HL-60 (cell line): ENCODE measurements around the gene STXBP5L.

ENCODE experiments used
- DNase-seq, 2 experiments: peaks; one replicate each; pipeline ENCODE4 v3.0.0-alpha.2; 2010 to 2020; ENCODE audit warnings: low read depth in 1 of 2, low spot score in 1 of 2
- H3K27ac ChIP-seq: fragments of 250-450 bp; sonication (Bioruptor Pico); replicated peaks from 2 replicates; pipeline ENCODE4 v1.5.1; 2020; ENCODE audit warnings: mild to moderate bottlenecking, moderate library complexity
- H3K27me3 ChIP-seq: fragments of 250-450 bp; sonication (Bioruptor Pico); 2 replicates; pipeline ENCODE4 v1.5.1; 2021; ENCODE audit warnings: mild to moderate bottlenecking, moderate library complexity; ENCODE audit not compliant: insufficient read depth, poor library complexity, severe bottlenecking
- H3K4me3 ChIP-seq: replicated peaks from 2 replicates; pipeline ENCODE4 v1.5.1; 2011; ENCODE audit warnings: mild to moderate bottlenecking, control low read depth, low read length; ENCODE audit not compliant: insufficient read depth
- GABPA ChIP-seq: IDR thresholded peaks from 2 replicates; pipeline ENCODE4 v1.6.1; 2012; ENCODE audit warnings: low read depth
- POLR2AphosphoS5 ChIP-seq: IDR thresholded peaks from 2 replicates; pipeline ENCODE4 v1.6.1; 2012; ENCODE audit warnings: low read depth
- REST ChIP-seq: IDR thresholded peaks from 2 replicates; pipeline ENCODE4 v1.6.1; 2012; ENCODE audit warnings: low read depth; ENCODE audit not compliant: insufficient replicate concordance
- SPI1 ChIP-seq: IDR thresholded peaks from 2 replicates; pipeline ENCODE4 v1.6.1; 2012; ENCODE audit warnings: low read depth, mild to moderate bottlenecking, borderline replicate concordance
- TF ChIP-seq, protein P1 (sequence below): IDR thresholded peaks from one replicate; pipeline ENCODE4 v1.5.1; 2011; ENCODE audit warnings: low read length, control low read depth, inconsistent platforms; ENCODE audit not compliant: insufficient read depth

STXBP5L gene

GRCh38 chr3:120983321-120983665, 75.3 kb downstream of the STXBP5L start:
- no peak for TF ChIP-seq GABPA
- TF ChIP-seq SPI1, result no peak
- TF ChIP-seq POLR2AphosphoS5, result no peak
- DNase-seq, result no peak
- Histone ChIP-seq H3K27me3 (no peaks in the 10 kb centered on the region), H3K27ac (no peak overlapping the region), H3K4me3 (no peak overlapping the region)

DNA sequence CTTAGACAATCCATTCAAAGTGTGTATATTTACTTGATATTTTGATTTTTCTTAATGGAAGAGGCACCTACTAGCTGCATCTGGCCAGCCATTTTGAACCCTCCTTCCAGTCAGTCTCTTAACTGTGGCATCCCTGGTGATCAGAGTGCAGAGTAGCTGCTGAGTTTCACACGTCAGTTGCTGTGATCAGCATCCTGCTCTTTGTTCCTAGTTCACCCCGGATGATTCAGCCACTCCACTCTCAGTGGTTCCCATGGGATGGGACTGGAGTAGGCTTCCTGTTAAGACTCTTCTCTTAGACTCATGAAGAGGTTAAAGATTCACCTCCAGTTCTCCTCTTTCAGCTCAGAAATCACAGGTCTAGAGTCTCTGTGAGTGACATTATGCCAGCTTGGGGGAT, 75.8 kb downstream of the STXBP5L start:
- no peak for TF ChIP-seq REST
- H3K27me3 ChIP-seq, result no peaks in the 10 kb centered on the region
- H3K4me3 ChIP-seq, result no peak overlapping the region
- no peak for DNase-seq
- H3K27ac ChIP-seq, result no peak overlapping the region

DNA sequence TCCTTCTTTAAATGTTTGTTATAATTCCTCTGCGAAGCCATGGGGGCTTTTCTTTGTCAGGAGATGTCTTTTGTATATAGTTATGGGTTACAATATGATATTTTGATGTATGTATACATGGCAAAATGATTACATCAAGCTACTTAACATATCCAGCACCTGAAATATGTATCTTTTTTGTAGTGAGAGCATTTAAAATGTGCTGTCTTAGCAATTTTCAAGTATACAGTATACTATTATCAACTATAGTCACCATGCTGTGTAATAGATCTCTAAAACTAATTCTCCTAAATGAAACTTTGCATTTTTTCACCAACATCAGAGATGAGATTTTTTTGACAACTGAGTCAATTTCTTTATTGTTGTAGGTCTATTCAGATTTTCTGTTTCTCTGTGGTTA, 77.2 kb downstream of the STXBP5L start:
- Histone ChIP-seq H3K27me3 (no peaks in the 10 kb centered on the region), H3K4me3 (no peak overlapping the region), H3K27ac (no peak overlapping the region)
- TF ChIP-seq REST (no peak), GABPA (no peak), SPI1 (no peak), POLR2AphosphoS5 (no peak)
- TF ChIP-seq, protein P1, sequence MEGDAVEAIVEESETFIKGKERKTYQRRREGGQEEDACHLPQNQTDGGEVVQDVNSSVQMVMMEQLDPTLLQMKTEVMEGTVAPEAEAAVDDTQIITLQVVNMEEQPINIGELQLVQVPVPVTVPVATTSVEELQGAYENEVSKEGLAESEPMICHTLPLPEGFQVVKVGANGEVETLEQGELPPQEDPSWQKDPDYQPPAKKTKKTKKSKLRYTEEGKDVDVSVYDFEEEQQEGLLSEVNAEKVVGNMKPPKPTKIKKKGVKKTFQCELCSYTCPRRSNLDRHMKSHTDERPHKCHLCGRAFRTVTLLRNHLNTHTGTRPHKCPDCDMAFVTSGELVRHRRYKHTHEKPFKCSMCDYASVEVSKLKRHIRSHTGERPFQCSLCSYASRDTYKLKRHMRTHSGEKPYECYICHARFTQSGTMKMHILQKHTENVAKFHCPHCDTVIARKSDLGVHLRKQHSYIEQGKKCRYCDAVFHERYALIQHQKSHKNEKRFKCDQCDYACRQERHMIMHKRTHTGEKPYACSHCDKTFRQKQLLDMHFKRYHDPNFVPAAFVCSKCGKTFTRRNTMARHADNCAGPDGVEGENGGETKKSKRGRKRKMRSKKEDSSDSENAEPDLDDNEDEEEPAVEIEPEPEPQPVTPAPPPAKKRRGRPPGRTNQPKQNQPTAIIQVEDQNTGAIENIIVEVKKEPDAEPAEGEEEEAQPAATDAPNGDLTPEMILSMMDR, result no peak
- DNase-seq, result no peak

GRCh38 chr3:120988994-120989393, 81.0 kb downstream of the STXBP5L start:
- no peak overlapping the region for H3K27ac ChIP-seq
- no peak overlapping the region for H3K4me3 ChIP-seq
- no peak for DNase-seq
- TF ChIP-seq, protein P1, result no peak
- no peak for TF ChIP-seq POLR2AphosphoS5
- TF ChIP-seq GABPA, result no peak
- no peak for TF ChIP-seq SPI1
- TF ChIP-seq REST, result no peak
- no peaks in the 10 kb centered on the region for H3K27me3 ChIP-seq
